ENCODE measurements around the gene NF2.
A peak's percentile ranks its signal among the peaks of the same experiment; 100 is the strongest.
"Not testable (repeated sequence)": the region's sequence is repeated elsewhere in the genome, so short reads cannot be mapped to it uniquely, and the experiment has no call there.

Gene NF2

DNA sequence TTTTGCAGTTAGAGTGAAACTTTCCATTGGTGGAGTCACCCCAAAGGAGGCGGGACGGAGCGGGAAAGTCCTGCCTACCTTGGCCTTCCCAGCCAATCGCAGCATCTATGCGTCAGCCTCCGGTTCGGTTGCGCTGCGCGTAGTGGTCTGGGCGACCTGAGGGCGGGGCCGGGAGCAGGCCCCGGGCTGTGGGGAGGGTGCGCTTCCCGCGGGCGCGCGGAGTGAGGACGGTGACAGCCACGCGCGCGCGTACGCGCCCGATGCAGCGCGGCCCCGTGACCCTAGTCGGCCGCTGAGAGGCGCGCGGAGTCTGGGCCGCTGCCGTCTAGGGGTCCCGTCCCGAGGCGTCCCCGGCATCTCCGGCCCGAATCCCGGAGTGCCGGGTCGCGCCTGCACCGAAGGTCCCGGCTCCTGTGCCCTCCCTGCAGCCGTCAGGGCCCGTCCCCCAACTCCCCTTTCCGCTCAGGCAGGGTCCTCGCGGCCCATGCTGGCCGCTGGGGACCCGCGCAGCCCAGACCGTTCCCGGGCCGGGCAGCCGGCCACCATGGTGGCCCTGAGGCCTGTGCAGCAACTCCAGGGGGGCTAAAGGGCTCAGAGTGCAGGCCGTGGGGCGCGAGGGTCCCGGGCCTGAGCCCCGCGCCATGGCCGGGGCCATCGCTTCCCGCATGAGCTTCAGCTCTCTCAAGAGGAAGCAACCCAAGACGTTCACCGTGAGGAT is at the start of gene NF2:
Gene NF2, plus strand, starts transcription at position 276 of the 718 bp plus-strand sequence. Its CDS starts 366 bp downstream, at position 642.
- peak; percentile 94 for DNase-seq (ENCODE audit: extremely low spot score, insufficient read length, low read depth)
- FAIRE-seq, result peak; percentile 99

DNA sequence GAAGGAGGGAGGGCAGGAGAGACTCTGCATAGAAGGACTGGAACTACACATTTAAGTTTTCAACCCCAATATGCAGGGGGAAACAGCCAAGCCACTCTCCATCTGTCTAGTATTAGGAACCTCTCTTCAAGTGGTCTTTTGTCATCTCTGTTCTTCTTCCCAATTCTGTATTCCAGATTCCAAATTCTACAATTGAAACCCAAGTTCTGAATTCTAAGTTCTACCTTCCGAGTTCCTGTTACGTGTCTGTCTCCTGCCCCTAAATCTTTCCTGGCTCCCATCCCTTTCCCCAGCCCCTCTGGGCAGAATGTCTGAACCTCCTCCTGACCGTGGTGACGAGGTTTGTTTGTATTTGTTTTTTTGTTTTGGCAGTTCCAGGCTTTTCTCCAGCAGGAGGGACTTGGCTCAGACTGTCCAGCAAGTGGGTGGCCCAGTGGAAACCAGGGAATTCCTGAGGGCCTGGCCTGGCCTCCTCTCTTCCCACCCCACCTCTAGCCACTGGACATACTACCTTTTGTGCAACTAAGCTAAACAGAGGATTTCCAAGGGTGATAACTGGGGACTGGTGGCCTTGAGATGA is 48.3 kb upstream of the NF2 start:
- no peak for FAIRE-seq
- DNase-seq (ENCODE audit: extremely low spot score, insufficient read length, low read depth), result no peak

DNA sequence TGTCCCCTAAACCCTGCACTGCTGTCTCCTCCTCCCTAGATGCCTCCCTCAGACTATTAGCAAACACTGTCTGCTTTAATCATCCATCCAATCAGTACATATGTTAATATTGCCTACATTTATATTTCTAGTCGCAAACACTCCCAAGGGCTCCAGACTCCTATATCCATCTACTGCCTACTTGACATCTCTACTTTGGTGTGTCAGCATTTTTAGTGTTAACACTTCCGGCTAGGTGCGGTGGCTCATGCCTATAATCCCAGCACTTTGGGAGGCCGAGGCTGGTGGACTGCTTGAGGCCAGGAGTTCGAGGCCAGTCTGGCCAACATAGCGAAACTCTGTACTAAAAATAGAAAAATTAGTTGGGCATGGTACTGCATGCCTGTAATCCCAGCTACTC is 44.4 kb upstream of the NF2 start:
- DNase-seq (ENCODE audit: extremely low spot score, insufficient read length, low read depth), result no peak
- no peak for FAIRE-seq

DNA sequence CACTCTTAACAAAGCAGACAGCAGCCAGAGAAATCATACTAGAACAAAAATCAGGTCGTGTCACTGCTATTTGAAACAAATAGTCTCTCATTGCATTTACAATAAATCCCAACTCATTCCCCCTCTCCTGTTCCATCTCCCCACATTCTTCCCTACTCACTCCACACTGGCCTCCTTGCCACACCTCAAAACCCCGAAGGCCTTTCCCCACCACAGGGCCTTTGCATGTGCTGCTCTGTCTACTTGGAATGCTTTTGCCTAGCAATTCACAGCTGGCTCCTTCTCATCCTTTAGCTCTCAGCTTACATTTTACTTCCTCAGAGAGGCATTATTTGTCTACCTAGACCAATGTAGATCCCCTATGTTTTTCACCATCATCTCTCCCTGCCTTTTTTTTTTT is 43.6 kb upstream of the NF2 start:
- DNase-seq (ENCODE audit: extremely low spot score, insufficient read length, low read depth) (no peak), FAIRE-seq (no peak)

DNA sequence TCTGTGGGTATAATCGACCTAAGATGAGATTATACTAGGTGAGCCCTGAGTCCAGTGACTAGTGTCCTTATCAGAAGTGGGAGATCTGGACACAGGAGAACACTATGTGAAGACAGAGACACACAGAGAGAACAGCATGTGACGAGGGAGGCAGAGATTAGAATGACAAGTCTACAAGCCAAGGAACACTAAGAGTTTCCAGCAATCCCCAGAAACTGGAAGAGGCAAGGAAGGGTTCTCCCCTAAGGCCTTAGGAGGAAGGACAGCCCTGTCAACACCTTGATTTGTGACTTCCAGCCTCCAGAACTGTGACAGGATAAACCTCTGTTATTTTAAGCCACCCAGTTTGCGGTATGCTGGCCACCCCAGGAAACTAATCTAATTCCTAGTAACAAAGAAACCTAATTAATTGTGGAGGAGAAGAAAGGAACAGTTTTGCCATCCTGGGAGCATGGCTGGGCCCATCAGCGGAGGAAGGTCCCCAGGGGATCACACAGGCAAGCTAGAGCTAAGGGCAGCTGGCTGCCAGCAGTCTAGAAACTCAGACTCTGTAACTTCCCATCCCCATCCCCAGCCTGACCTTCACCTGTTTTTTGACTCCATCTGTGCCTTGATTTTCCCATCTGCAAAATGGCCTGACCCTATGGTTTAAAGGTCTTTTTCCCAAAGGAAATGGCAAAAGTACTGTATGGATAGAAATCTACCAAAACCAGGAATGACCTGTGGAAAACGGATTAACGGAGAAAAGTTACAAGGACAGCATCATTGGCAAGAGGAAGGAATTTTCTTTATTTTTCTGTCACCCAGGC is 39.6 kb upstream of the NF2 start:
- DNase-seq (ENCODE audit: extremely low spot score, insufficient read length, low read depth) (no peak), FAIRE-seq (no peak)

DNA sequence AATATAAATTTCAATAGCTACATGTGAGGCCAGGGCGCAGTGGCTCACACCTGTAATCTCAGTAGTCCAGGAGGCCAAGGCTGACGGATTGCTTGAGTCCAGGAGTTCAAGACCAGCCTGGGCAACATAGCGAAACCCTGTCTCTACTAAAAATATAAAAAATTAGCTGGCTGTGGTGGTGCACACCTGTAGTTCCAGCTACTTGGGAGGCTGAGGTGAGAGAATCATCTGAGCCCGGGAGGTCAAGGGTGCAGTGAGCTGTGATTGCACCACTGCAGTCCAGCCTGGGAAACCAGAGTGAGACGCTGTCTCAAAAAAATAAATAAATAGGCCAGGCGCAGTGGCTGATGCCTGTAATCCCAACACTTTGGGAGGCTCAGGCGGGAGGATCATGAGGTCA is 36.9 kb upstream of the NF2 start:
- FAIRE-seq; DNase-seq (ENCODE audit: extremely low spot score, insufficient read length, low read depth): not testable (repeated sequence)

DNA sequence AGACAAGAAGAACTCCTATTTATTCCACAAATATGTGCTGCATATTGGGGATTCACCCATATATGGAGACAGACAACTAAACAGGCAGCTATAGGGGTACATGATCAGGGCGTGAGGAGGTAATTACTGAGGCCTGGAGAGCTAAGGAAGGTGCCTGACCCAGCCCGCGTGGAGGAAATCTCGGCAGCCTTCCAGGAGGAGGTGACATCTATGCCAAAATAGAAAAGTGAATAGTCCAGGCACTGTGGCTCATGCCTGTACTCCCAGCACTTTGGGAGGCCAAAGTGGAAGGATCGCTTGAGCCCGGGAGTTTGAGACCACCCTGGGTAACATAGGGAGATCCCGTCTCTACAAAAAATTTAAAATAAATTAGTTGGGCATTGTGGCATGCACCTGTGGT is 36.1 kb upstream of the NF2 start:
- FAIRE-seq (no peak), DNase-seq (ENCODE audit: extremely low spot score, insufficient read length, low read depth) (no peak)

DNA sequence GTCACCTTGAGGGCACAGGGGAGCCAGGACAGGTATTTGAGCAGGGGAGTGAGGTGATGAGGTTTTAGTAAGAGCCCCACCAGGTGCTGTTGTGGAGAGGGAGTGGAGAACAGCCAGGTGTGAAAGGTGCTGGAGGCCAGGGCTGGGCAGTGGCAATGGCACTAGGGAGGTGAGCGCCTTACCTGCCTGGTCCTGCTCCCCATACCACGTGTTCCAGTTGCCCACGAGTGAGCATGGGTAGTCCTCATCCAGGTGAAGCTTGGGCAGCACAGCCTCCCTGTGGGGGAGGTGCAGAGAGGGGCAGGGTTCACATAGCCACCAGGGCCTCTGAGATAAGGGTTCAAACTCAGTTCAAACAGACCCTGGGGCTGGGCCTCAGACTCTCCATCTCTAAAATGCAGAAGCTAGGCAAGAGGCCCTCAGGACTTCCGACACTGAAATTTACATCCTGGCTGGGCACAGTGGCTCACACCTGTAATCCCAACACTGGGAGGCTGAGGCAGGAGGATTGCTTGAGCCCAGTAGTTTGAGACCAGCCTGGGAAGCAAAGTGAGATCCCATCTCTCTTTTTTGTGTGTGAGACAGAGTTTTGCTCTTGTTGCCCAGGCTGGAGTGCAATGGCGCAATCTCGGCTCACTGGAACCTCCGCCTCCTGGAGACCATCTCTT is 34.3 kb upstream of the NF2 start:
- no peak for FAIRE-seq
- DNase-seq (ENCODE audit: extremely low spot score, insufficient read length, low read depth), result no peak

DNA sequence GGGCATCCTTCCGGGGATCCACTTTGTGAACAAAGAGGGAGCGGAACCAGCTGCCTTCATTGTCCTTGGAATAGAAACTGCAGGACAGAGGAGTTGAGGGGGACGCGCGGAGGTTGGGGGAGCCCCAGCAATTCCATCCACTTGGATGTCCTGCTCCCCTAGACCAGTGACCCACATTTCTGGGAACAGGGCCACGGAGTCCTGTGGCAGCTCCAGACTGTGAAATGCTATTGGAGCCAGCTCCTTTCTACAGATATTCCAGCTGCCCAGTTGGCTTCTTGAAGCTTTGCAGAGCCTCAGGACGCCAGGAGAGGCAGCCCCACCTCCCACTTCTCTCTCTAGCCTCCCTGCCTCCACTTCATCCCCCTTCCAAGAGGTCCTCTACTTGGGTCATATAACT is 33.0 kb upstream of the NF2 start:
- DNase-seq (ENCODE audit: extremely low spot score, insufficient read length, low read depth) (no peak), FAIRE-seq (no peak)

DNA sequence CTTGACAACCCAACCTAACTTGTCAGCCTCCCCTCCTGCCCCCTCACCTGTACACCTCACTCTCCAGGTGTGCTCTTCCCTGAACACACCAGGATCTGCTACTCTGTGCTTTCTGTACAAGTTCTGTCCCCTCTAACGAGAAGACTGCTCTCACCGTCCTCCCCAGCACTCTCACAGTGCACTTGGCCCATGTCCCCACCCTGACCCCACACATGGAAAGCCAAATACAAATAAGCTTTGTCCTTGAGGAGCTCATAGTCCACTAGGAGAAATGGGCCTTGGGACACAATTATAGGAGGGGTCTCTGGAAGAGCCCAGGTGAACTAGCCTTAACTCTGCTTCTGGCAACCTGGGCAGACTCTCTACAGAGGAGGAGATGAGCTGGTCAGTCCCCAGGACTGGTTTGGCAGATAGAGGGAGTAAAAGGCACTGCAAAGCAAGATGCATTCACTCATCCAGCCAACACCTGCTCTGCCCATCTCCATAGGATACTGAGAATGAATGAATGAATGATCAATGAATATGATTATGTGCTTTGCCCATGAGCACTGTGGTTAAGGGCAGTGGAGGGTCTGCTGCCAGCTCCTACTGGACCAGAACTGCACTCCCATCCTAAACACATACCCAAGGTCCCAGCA is 32.4 kb upstream of the NF2 start:
- FAIRE-seq, result no peak
- DNase-seq (ENCODE audit: extremely low spot score, insufficient read length, low read depth), result no peak

DNA sequence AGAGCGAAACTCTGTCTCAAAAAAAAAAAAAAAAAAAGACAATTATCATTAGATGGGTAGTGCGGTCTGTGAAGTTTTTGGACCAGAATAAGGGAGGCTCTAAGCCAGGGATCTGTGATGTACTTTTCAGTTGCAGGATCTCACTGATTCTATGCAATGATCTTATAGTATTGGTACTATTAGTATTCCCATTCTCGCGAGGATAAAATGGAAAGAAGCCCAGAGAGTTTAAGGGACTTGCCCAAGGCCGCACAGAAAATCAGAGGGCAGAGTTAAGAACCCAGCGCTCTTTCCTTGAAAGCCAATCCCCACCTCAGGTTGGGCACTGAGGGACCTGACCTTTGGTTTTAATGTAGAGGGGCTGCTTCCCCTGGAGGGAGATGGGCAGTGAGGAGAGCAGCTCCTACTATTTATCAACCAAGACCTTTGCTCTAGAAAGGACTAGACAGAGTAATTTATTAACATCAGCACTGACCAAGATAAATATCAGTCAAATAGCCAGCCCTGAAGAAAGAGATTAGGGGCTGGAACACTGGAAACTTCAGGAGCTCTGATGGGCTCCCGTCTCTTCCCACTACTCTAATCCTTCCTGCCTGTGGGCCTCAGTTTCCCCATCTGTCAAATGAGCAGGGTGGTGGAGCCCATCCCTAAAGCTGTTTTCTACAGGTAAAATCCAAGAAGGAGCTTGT is 28.5 kb upstream of the NF2 start:
- DNase-seq (ENCODE audit: extremely low spot score, insufficient read length, low read depth) (no peak), FAIRE-seq (no peak)

DNA sequence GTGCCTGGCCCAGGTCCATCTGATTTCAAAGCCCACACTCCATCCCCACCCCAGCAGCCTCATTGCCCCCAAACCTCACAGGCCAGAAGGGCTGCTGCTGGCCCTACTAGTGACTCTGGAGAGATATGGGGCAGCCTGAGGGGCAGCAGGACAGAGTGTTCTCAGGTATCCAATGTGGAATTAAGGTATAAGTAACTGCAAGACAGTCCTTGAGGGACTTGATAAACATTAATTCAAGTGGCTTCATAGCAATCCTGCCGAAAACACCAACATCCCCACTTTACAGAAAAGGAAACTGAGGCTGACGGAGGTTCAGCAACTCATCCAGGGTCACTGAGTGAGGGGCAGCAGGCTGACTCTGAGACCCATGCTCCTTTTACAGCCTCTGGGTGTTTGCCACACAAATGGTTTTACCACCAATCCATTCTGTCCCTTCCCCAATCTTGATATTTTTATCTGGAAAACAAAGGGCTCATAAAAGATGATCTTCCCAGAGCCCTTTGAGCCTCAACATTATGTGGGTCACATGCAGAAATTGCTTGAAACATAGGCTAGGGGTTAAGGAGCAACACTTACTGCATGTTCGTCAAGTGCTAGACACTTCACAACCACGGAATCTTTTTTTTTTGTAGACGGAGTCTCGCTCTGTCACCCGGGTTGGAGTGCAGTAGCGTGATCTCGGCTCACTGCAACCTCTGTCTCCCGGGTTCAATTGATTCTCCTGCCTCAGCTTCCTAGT is 24.8 kb upstream of the NF2 start:
- FAIRE-seq, result no peak
- no peak for DNase-seq (ENCODE audit: extremely low spot score, insufficient read length, low read depth)

DNA sequence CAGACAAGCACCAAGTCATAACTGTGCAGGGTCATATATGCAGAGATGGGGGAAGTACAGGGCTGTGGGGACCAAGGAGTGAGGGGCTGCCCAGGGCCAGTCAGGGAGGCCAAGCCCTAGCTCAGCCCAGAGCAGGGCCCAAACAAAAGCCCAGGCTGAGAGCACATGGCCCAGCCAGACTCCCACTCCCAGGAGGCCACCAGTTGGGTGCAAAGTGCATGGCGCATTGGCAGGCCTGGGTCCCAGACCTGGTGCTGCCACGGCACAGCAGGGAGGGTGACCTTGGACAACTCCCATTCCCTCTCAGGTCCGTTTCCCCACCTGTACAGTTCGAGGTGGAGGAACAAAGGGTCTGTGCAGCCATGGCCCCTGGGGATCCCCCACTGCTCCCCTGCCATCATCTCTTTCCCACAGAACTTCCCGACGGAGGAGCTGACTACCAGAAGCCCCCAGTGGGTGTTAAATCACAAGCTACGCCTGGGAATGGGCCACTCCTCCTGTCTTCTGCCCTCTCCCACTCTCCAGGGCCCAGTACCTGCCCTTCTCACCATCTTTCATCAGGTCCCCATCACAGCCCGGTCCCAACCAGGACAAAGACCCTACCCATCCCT is 23.1 kb upstream of the NF2 start:
- DNase-seq (ENCODE audit: extremely low spot score, insufficient read length, low read depth) (no peak), FAIRE-seq (peak; percentile 29)

DNA sequence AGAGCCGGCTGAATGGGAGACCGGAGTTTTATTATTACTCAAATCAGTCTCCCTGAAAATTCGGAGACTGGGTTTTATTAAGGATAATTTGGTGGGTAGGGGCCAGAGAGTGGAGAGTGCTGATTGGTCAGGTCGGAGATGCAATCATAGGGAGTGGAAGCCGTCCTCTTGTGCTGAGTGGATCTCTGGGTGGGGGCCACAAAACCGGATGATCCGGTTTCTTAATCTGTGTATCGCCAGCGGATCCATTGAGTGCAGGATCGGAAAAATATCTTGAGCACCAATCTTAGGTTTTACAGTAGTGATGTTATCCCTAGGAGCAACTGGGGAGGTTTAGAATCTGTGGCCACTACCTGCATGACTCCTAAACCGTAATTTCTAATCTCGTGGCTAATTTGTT is 21.6 kb upstream of the NF2 start:
- peak; percentile 12 for FAIRE-seq
- no peak for DNase-seq (ENCODE audit: extremely low spot score, insufficient read length, low read depth)

DNA sequence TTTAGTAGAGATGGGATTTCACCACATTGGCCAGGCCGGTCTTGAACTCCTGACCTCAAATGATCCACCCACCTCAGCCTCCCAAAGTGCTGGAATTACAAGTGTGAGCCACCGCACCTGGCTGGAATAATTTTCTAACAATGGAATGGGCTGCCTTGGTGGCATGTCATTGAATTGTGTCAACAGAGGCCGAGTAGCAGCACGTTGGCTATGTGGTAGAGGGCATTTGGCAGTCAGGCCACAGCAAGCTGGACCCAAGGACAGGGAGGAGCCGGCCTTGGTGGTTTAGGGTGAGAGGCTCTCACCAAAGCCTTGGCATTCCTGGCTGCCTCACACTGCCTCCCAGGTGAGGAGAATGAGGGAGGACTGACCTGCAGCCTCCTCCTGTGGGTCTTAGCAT is 18.5 kb upstream of the NF2 start:
- DNase-seq (ENCODE audit: extremely low spot score, insufficient read length, low read depth) (no peak), FAIRE-seq (no peak)

DNA sequence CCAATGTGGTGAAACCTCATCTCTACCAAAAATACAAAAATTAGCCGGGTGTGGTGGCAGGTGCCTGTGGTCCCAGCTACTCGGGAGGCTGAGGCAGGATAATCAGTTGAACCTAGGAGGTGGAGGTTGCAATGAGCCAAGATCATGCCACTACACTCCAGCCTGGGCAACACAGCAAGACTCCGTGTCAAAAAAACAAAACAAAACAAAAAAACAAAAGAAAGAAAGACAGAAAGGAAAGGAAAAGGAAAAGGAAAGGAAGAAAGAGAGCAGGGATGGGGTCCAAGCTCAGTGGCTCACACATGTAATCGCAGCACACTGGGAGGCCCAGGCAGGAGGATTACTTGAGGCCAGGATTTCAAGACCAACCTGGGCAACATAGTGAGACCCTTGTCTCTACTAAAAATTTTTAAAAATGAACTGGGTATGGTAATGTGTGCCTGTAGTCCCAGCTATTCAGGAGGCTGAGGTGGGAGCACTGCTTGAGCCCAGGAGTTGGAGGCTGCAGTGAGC is 17.2 kb upstream of the NF2 start:
- FAIRE-seq; DNase-seq (ENCODE audit: extremely low spot score, insufficient read length, low read depth): not testable (repeated sequence)

DNA sequence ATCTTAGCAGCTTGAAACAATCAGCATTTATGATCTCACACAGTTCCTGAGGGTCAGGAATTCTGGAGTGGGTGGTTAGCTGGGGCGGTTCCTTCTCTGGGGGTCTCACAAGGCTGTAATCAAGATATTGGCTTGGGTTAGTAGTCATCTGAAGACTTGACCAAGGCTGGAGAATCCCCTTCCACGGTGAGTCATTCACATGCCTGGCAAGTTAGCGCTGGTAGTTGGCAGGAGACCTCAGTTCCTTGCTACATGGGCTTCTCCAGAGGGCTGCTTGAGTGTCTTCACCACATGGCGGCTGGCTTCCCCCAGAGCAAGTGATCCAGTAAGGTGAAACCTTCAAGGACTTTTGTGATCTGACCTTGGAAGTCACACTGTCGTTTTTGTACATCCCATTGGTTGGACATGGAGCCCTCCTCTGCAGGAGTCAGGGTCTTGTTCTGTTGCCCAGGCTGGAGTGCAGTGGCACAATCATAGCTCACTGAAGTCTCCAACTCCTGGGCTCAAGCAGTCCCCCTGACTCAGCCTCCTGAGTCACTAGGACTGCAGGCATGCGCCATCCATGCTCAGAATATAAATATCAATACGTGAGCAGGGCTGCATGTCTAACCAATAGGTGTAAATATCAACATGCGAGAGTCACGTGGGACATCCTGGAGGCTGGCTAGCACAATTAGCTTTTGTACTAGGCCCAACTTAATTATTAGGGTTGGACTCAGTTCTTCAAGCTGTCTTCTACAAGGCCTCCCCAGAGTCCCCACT is 15.3 kb upstream of the NF2 start:
- DNase-seq (ENCODE audit: extremely low spot score, insufficient read length, low read depth) (no peak), FAIRE-seq (no peak)

DNA sequence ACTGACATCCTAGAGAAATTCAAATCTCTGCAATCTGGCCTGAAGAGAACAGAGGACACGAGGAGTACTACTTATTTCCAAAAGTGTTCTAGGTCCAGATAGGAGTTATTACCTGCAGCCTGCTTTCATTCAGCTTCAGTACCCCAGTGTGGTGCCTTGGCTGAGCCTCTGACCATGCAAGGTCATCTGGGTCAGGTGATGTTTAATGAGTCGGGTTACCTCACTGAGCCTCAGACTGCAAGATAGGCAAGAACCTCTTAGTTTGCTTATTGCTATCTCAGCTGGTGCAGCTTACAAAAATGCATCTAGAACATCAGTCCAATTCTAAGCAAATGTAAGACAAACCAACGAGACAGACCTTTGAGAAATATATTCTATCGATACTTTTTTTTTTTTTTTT is 9.5 kb upstream of the NF2 start:
- DNase-seq (ENCODE audit: extremely low spot score, insufficient read length, low read depth), result no peak
- no peak for FAIRE-seq

Measured in GM18507 (cell line).